Stimulated activated CD8-positive, alpha-beta memory T cell treated with anti-CD3 and anti-CD28 coated beads, Interleukin-7, amount 100 ng/mL, for 48 hours (primary cell): ENCODE results near the gene EFCAB9.
"Not testable (repeated sequence)": the region's sequence is repeated elsewhere in the genome, so short reads cannot be mapped to it uniquely, and the experiment has no call there.

Source experiments
- DNase-seq, 2 donors: peaks; one replicate each; pipeline ENCODE4 v3.0.0-alpha.2; 2020; ENCODE audit warnings: low read depth in 1 of 2; ENCODE audit errors: extremely low read depth in 1 of 2

EFCAB9 gene

DNA sequence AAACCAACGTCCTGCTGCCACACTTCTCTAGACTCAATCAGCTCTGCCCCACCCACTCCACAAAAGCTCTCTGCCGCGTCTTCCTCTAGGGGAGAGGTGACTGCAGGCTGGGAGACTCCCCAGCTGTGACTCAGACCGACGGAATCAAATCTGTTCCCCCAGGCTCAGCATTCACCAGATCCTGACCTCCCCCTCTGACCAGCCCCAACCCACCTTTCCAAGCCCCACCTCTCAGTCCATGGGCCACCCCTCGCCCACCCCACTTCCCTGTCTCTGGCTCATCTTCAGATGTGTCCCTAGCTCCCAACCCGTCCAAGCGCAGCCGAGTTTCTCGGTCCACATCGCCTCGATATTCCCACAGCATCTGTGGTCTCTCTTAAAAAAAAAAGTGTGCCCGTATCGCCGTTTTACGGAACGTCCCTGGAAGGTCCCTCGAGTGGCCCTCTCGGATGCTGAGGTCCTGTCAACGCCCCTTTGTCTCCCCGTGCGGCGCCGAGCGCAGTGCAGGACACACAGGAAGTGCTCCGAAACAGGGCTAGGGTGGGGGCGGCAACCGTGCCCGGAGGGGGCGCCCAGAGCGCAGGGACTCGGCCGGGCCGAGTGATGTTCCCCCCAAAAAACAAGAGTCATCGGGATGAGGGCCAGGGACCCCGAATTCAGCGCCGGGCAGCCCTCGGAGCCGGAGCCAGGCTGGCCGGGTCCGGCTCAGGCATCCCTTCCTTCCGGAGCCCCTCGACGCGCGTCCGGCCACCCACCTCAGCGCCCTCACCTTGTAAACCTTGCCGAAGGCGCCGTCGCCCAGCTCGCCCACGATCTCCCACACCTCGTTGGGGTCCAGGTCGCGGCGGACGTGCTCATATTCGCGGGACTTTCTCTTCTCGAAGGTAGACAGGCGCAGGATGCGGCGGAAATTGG, 6.6 kb upstream of the EFCAB9 start:
- DNase-seq, result peak in 1 of 2 donors; percentile 63

DNA sequence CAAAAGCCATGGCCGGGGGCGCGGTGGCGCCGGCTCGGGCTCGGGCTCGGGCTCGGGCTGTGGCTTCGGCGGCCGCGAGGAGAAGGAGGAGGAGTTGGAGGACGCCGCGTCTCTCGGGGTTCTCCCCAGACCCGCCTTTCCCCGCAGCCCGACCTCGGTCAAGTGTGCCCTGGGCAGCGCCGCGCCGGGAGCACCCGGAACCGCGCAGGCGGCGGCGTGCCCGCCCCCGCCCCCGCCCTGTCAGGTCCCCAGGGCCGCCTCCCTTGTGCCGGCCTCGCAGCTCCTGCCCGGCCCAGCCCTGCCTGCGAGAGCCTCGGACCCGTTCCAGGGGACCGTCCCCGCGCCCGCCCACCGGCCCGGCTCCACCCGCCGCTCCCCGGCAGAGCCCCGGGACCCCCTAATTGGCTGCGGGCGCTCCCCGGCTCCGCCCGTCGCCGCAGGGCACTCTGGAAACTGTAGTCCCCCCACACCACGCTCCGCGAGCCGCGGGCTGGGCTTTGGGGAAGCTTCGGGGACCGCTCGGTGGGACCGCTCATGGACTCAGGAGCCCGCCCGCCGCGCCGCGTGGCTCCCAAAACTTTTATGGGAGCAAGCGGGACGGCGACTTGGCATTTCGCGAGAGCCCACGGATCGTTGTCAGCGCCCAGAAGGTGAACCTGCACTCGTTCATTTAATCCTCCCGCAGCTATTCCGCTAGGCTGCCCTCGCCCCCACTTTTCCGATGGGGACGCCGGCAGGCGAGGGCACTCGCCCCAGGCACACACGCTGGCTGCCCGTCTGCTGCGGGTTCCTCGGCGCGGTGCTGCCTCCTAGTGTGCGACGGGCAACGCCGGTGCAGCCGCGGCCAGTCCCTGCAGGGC, 5.7 kb upstream of the EFCAB9 start, which contains the start of gene STK10:
Gene STK10, minus strand, starts transcription at position 192 of the 860 bp plus-strand sequence. Its CDS starts 182 bp downstream, at position 10.
- peak; percentile 87 to 88 for DNase-seq

DNA sequence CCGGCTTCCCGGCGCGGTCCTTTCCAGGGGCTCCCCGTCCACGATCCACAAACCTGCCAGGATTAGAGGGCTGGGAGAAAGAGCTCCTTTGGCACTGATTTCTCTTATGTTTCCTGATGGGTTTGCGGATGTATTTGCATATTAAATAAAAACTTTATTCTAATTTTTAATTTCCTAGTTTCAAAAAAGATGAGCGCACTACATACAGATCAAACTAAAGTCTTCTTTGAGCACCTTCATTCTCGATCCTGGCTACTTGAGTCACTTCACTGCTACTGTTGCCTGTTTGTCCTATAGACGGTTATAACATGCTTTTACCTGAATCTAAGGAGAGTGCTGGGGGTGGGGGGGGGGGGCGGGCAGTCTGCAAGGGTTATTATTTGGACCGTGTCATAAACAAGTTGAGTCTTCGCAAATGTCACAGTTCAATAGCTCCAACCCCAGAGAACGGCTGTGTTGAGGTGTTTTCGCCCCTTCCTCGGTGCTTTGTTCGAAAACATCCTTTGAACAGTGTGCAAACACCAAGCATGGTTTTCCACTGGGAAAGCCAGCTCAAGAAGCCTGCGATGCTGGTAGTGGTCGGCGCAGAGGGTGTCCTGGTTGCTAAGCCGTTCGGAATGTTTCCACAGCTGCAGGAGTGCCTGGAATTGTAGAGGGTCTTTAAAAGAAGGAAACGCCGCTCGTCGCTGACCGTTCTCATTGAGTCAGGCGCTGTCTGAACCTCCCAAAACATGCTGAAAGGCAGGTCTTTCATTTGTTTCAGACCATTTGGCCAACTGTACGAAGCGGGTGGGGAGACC, 4.9 kb upstream of the EFCAB9 start:
- DNase-seq, result no peak

DNA sequence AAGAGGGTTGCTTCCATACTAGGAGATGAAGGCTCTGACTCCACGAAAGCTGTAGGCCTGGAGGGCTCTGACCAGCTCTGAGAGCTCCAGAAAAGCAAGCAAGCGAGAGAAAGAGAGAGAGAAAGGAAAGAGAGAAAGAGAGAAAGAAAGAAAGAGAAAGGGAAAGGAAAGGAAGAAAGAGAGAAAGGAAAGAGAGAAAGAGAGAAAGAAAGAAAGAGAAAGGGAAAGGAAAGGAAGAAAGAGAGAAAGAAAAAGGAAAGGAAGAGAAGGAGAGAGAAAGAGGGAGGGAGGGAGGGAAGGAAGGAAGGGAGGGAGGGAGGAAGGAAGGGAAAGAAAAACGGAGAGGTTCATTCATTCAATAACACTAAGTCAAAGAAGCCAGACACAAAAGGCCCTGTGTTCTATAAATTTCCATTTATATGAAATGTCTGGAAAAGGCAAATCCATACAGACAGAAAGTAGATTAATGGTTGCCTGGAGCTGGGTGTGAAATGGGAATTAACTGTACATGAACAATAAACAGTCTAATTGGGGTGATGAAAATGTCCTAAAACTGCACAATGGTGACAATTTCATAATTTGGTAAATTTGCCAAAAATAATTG, 4.2 kb upstream of the EFCAB9 start:
- no peak for DNase-seq

DNA sequence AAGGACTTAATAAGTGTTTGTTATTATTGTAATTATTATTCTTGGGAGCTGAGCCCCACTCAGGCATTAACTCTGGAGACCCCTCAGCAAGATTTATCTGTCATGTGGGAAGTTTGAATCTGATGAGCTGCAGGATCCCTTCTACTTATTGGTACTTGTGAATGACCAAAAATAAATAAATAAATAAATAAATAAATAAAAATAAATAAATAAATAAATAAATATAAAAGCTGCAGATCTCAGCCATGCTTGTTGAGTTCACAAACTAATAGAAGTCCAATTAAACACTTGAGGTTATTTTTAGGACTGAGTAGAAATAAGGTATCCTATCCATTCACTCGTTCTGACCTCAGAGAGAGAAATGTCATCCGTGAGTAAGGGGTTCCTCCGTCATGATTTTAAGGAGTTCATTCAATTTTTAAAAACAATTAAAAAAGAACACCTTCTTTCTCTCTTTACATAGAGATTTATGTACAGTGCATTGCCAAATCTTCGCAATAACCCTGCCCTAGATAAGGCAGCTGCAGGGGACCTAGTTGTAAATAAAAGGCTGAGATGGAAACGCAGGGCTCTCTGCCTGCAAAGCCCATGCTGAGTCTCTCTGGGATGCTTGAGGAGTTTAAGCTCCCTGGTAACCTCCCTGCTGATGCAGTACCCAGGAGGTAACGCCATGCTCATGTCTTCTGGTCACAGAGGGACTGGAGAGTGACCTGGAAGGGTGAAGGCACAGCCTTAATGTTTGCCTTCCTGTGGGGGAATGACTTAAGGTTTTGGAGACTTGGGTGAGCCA, 1.2 kb downstream of the EFCAB9 start:
- no peak for DNase-seq

DNA sequence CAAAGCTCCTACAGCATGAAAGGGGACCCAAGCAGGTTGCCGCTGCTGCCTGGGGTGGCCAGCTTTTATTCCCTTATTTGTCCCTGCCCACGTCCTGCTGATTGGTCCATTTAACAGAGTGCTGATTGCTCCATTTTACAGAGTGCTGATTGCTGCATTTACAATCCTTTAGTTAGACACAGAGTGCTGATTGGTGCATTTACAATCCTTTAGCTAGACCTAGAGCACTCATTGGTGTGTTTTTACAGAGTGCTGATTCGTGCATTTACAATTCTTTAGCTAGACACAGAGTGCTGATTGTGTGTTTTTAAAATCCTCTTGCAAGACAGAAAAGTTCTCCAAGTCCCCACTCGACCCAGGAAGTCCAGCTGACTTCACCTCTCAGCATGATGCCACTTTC, 3.8 kb downstream of the EFCAB9 start:
- not testable (repeated sequence) for DNase-seq

DNA sequence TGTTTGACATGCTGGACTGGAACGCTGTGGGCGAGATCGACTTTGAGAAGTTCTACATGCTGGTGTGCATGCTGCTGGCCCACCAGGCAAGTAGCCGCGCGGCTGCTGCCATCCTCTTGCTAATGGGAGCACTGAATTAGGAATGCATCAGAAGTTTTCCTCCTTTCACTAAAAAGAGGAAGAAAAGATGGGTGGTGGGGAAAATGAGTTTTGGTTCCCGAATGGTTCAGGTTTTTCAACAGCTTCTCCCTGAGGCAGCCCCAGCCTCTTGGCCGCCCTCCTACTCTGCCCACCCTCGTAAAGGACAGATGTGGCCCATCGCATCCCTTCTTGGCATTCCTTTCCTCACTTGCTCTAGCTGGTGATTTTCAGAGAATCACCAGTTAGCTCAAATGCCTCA, 5.5 kb downstream of the EFCAB9 start:
- DNase-seq, result no peak

DNA sequence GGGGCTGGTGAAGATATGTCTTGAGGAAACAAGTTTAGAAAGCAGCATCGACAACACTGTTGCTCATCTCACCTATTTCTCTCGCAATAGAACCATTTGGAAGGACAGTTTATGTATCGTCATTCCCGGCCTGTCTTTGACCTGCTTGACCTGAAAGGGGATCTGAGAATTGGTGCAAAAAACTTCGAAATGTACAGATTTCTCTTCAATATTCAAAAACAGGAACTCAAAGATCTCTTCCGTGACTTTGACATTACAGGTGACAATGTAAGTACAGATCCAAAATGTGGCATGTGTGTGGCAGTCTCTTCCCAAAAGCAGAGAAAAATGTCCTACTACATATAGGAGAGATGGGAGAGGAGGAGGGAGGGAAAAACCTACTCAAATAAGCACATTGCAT, 6.5 kb downstream of the EFCAB9 start:
- DNase-seq, result no peak

DNA sequence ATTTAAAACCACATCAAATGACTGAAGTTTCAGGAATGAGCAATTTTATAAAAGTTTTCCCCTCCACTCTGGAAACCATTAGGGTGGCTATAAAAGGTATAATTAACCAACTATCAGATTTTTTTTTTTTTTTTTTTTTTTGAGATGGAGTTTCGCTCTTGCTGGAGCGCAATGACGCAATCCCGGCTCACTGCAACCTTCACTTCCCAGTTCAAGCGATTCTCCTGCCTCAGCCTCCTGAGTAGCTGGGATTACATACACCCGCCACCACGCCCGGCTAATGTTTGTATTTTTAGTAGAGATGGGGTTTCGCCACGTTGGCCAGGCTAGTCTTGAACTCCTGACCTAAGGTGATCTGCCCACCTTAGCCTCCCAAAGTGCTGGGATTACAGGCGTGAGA, 12.0 kb downstream of the EFCAB9 start:
- not testable (repeated sequence) for DNase-seq

DNA sequence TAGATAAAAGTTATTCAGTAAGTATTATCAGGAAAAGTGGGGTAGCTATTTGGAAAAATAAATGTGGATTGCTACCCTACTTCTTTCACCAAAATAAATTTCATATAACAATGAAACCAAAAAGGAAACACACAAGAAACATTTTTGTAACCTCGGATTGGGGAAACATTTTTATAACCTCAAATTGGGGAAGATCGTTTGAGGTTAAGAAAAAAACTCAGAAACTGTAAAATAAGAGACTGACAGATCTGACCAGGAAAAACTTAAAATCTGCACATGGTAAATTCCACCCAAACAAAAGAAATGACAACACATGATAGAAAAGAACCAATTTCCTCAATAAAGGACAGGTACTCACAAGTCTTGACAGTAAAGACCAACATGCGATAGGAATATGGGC, 13.5 kb downstream of the EFCAB9 start:
- DNase-seq, result no peak

DNA sequence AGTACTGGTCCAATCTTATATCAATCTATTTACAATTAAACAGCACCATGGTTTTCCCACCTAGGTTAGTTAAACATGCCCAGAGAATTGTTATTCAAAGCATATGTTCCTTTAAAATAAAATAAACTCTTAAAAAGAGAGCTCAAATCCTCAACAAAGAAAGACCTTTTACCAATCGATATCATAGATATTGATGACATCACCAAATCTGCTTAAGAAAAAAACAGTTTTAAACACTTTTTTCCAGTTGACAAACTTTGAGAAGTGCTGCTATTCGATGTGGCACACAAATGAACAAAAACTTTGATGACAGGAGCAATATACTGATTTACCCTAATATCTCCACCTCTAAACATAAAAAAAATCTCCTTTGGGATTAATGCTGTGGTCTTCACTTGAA, 15.7 kb downstream of the EFCAB9 start:
- DNase-seq, result no peak

DNA sequence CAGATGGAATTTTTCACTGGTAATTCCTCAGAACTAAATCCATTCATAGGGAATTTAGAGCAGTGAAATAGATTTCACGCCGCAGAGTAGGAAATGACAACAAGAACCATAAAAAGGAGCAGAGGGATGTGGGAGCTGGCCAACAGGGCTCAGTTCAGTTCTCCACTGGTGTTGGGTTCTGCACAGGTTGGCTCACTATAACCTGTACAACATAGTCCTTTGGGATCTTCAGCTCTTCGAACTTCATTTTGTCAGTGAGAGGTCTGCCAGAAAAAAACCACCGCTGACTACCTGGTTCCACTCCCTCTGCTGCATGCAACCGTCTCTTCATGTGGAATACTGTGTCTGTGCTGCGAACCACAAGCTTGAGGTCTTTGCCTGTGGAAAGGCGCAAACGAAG, 17.7 kb downstream of the EFCAB9 start:
- DNase-seq, result no peak

DNA sequence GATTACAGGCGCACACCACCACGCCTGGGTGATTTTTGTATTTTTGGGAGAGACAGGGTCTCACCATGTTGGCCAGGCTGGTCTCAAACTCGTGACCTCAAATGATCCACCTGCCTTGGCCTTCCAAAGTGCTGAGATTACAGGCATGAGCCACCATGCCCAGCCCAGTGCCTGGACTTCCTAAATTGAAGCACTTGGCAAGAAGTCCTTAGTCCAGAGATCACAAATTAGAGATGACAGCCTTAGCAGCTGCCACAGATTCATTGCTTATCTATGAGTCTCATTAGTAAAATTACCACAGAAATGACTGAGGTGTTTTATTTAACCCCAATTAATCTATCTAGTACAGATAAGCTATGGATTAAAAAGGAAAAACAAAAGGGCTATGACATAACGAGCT, 19.2 kb downstream of the EFCAB9 start:
- DNase-seq, result no peak

DNA sequence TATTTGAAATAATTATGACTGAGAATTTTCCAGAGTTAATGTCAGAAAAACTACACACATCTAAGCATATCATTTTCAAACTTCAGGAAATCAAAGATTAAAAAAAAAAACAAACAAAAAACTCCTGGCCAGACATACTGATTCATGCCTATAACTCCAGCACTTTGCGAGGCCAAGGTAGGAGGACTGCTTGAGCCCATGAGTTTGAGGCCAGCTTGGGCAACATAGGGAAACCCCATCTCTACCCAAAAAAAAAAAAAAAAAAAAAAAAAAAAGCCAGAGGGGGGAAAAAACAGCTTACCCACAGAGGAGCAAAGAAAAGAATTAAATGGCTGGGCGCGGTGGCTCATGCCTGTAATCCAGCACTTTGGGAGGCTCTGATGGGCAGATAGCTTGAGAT, 22.4 kb downstream of the EFCAB9 start:
- no peak for DNase-seq

DNA sequence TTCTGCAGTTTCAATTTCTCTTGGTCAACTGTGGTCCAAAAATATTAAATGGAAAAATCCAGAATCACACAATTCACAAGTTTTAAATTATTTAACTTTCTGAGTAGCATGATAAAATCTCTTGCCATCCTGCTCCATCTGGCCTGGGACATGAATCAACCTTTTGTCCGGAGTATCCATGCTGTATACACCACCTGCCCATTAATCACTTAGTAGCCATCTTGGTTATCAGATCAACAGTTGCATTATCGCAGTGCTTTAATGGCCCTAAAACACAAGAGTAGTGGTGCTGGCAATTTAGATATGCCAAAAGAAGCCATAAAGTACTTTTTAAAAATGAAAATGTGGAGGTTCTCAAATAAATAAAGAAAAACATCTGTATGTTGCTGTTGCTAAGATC, 25.3 kb downstream of the EFCAB9 start:
- no peak for DNase-seq

DNA sequence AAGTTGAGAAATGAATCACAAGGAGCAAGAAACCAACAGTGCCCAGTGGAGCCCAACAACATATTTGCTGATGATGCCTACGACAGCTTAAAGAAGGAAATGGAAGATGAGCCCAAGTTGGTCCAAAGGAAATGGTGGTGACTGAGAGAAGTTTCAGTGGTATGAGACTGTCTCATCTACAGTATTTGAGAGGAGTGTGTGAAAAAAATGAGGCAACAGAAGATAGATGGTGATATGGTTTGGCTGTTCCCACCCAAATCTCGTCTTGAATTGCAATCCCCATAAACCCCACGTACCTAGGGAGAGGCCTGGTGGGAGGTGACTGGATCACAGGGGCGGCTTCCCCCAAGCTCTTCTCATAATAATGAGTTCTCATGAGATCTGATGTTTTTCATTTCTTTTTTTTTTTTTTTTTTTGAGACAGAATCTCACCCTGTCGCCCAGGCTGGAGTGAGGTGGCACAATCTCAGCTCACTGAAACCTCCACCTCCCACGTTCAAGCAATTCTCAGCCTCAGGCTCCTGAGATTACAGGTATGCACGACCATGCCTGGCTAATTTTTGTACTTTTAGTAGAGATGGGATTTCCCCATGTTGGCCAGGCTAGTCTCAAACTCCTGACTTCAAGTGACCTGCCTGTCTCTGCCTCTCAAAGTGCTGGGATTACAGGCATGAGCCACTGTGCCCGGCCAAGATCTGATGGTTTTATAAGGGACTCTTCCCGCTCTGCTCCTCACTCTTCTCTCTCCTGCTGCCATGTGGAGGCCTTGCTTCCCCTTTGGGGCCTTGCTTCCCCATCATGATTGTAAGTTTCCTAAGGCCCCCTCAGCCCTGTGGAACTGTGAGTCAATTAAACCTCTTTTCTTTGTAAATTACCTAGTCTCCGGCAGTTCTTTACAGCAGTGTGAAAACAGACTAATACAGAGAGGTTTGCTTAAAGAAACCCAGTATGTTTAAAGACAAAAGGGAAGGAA, 30.2 kb downstream of the EFCAB9 start:
- DNase-seq, result peak; percentile 22 to 74

DNA sequence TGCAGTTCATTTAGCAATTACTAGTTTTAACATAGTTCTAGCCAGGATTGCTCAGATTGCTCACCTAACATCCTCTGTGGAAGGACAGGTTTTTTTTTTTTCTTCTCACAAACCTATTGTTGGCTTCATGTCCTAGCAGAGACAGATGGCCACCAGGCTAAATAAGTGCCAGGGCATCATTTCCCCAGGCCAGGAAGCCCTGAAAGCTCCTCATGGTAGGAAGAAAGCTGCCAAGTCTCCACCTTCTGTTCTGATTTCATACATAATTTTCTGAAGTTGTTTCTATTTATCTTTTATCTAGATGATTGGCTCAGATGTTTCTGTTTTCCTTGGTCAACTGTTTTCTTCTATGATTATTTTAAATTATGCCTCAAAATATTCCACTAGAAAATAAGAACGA, 31.0 kb downstream of the EFCAB9 start:
- no peak for DNase-seq

DNA sequence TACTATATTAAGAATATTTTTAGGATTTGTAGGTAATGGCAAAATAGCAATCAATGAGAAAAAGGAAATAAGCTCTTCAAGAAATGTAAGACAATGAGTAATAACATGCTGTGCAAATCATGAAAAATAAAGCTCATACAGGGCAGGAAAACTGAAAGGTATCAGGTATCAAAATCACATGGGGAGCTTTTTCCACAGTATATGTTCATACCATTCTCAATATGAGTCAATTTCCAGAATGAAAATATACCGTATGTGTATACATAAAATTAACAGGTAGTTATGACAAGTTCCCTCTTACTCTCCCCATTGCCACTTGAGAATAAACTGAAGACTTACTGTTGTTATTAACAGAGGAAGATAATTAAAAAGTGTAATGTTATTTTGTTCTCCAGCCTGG, 35.9 kb downstream of the EFCAB9 start:
- no peak for DNase-seq

DNA sequence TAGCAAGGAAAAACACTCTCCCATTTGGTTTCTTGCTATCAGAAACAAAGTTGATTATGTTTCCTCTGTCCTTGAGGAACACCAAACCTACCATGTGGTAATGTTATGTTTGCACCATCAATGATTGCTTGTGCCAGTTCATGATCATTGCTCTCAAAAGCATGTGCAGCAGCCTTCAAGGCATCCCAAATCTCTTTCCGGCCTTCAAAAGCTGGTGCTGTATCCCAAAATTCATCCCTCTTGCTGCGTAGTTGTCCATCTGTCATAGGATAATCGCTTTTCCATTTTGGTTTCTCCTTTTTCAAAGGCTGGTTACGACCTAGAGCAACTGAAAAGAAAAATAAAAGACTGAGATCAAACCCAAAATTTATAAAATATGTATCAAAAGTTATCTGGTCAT, 40.1 kb downstream of the EFCAB9 start:
- DNase-seq, result no peak
